HG03103 (cell line): Measurements from ENCODE around the gene PNMA8A.
"Not testable (repeated sequence)": the region's sequence is repeated elsewhere in the genome, so short reads cannot be mapped to it uniquely, and the experiment has no call there.

Source experiments
- ATAC-seq: cut with Tn5 transposase; IDR thresholded peaks from one replicate; pipeline ENCODE4 v1.9.1; 2021; ENCODE audit warnings: low read depth; ENCODE audit not compliant: unreplicated experiment

Gene PNMA8A

GRCh38 chr19:46435009-46435408, 36.4 kb downstream of the PNMA8A start:
- no peak for ATAC-seq

GRCh38 chr19:46433470-46433869, 37.9 kb downstream of the PNMA8A start:
- ATAC-seq = not testable (repeated sequence)

- no peak for ATAC-seq
These were observed 39.5 kb downstream of the PNMA8A start for GRCh38 chr19:46431824-46432223.

GRCh38 chr19:46429999-46430398, 41.4 kb downstream of the PNMA8A start:
- no peak for ATAC-seq

- ATAC-seq = no peak
These were observed 42.9 kb downstream of the PNMA8A start, which contains the start of gene PNMA8C for GRCh38 chr19:46428239-46429135. Gene PNMA8C (minus strand): TSS chr19:46428936. CDS start chr19:46428359, 577 bp downstream.

- no peak for ATAC-seq
These were observed 43.8 kb downstream of the PNMA8A start for GRCh38 chr19:46427518-46428045.

- no peak for ATAC-seq
These were observed 44.7 kb downstream of the PNMA8A start for GRCh38 chr19:46426506-46427162.

GRCh38 chr19:46426035-46426505, 45.3 kb downstream of the PNMA8A start:
- ATAC-seq = no peak

- ATAC-seq = no peak
These were observed 48.2 kb downstream of the PNMA8A start for GRCh38 chr19:46423188-46423587.

- no peak for ATAC-seq
These were observed 49.0 kb downstream of the PNMA8A start for GRCh38 chr19:46422344-46422743.

GRCh38 chr19:46420056-46420455, 51.3 kb downstream of the PNMA8A start:
- ATAC-seq = no peak
